Testis (tissue), 2 donors: ENCODE data around the gene APLNR.

Source experiments
- CTCF ChIP-seq, 3 experiments: fragments of 450-650 bp in 2 of 3; fragments of 200-600 bp in 1 of 3; sonication (generic) in 1 of 3; IDR thresholded peaks; one replicate each; pipeline ENCODE4 v1.5.1; 2016 to 2019; ENCODE audit warnings: antibody characterized with exemption in 3 of 3, mild to moderate bottlenecking in 2 of 3, moderate library complexity in 1 of 3
- POLR2A ChIP-seq: fragments of 450-650 bp; IDR thresholded peaks from one replicate; pipeline ENCODE4 v1.6.1; 2017; ENCODE audit warnings: antibody characterized with exemption, mild to moderate bottlenecking, moderate library complexity

GRCh38 chr11:57203882-57204480, 33.1 kb downstream of the APLNR start:
- no peak for TF ChIP-seq CTCF (IDR thresholded peaks at IDR 0.05)
- no peak for TF ChIP-seq POLR2A
